GM18508 (cell line): ENCODE data around the gene MUC15.

Experiments
- ATAC-seq: cut with Tn5 transposase; IDR thresholded peaks from one replicate; pipeline ENCODE4 v1.9.1; 2021; ENCODE audit warnings: moderate number of reproducible peaks; ENCODE audit not compliant: insufficient read depth, unreplicated experiment

Gene MUC15

GRCh38 chr11:26510164-26510563 lies 61.9 kb downstream of the MUC15 start:
- ATAC-seq = no peak
